C4-2B (cell line): ENCODE results near the gene OAT.

Experiments
- CTCF ChIP-seq: fragments of 450-650 bp; conservative IDR thresholded peaks from 2 replicates; pipeline ENCODE4 v1.5.1; 2017; ENCODE audit warnings: mild to moderate bottlenecking
- ZFX ChIP-seq: fragments of 450-650 bp; IDR thresholded peaks from 2 replicates; pipeline ENCODE4 v1.6.1; 2017

GRCh38 chr10:124383496-124383895 is 35.2 kb downstream of the OAT start:
- TF ChIP-seq CTCF = no peak
- no peak for TF ChIP-seq ZFX
